ENCODE measurements around the gene CLPX.

- TF ChIP-seq CTCF (IDR thresholded peaks at IDR 0.05) (no peak), POLR2A (IDR thresholded peaks at IDR 0.05) (no peak), POLR2AphosphoS5 (IDR thresholded peaks at IDR 0.05) (no peak), EP300 (IDR thresholded peaks at IDR 0.05) (no peak)
These were observed 30.4 kb upstream of the CLPX start for GRCh38 chr15:65215496-65215895.

Data from upper lobe of left lung (tissue), 4 donors.